Cardiac septum (tissue), 1 donor: ENCODE results near the gene TMEM87B. TPM values are rescaled to one million over a fixed set of nuclear protein-coding genes. Genes with fewer than 3 reads are reported as not detected.
"Not testable (repeated sequence)": the region's sequence is repeated elsewhere in the genome, so short reads cannot be mapped to it uniquely, and the experiment has no call there.

Experiments
- DNase-seq: peaks from one replicate; pipeline ENCODE4 v3.0.0-alpha.2; 2020; ENCODE audit warnings: low spot score
- intact Hi-C: fragments of 100-400 bp; cut with DNase I; formaldehyde crosslinking; loops from one replicate; pipeline ENCODE4 v1.14.0; 2022
- total RNA-seq: library from RNA; stranded (reverse); fragmentation: NEBNext Ultra II Directional; extraction: Animal tissue kit (Norgen Biotek cat#: 25700); gene quantifications from one replicate; pipeline ENCODE4 v1.2.1, GENCODE V29; 2021
- donor health status: DM: no; HTN: no; CAD: no.

TMEM87B gene
- total RNA-seq, 1 donor from 2014 or later: 11.0 TPM

- intact Hi-C loops: no loop called here
- no peak for DNase-seq
These were observed 22.9 kb upstream of the TMEM87B start for GRCh38 chr2:112032224-112032586.

GRCh38 chr2:112032689-112033465 lies 22.2 kb upstream of the TMEM87B start:
- DNase-seq: no peak
- intact Hi-C loops: no loop called here

DNA sequence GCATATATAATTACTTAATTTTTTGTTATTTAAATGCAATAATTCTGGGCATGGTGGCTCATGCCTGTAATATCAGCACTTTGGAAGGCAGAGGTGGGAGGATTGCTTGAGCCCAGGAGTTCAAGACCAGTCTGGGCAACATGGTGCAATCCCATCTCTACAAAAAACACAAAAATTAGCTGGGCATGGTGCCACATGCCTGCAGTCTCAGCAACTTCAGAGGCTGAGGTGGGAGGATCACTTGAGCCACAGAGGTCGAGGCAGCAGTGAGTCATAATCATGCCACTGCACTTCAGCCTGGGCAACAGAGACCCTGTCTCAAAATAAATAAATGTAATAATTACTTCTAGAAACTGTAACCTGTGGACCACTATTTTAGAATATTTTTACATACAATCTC lies 21.5 kb upstream of the TMEM87B start:
- DNase-seq: no peak
- intact Hi-C loops: no loop called here

DNA sequence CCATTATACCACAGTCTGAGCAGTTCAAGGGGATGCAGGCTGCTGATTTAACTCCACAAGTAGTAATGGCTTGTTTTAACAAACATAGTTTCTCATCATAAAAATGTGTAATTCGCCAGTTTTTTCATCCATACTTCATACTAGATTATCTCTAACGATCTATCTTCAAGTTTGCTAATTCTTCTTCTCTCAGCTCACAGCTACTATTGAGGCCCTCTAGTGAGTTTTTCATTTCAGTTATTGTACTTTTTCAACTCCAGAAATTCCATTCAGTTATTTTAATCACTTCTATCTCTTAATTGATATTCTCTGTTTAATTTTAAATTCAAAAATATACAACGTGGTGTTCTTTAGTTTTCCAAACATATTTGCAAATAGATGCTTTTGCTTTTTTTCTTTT lies 20.1 kb upstream of the TMEM87B start:
- intact Hi-C loops: no loop called here
- DNase-seq: no peak

- no peak for DNase-seq
- intact Hi-C loops: no loop called here
These were observed 19.3 kb upstream of the TMEM87B start for GRCh38 chr2:112035786-112036185.

DNA sequence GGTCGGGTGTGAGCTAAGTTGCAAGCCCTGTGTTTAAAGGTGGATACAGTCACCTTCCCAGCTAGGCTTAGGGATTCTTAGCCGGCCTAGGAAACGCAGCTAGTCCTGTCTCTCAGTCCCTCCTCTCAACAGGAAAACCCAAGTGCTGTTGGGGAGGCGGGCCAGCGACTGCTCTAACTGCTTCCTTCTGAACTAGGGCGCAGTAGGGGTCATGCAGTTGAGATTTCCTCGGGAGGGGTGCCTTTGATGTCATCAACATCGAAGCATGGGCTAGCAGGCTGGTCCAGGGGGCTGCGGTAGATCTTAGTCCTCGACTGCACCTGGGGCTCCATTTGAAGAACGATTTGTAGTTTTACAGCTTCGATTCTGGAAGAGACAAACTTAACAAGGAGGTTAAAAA lies 15.5 kb upstream of the TMEM87B start:
- intact Hi-C loops, DNase-seq: not testable (repeated sequence)

GRCh38 chr2:112040066-112040465 lies 15.0 kb upstream of the TMEM87B start:
- intact Hi-C loops, DNase-seq: not testable (repeated sequence)

GRCh38 chr2:112041460-112041859 lies 13.6 kb upstream of the TMEM87B start:
- intact Hi-C loops, DNase-seq: not testable (repeated sequence)

GRCh38 chr2:112045446-112046014 lies 9.5 kb upstream of the TMEM87B start:
- DNase-seq: no peak
- intact Hi-C loops: no loop called here

DNA sequence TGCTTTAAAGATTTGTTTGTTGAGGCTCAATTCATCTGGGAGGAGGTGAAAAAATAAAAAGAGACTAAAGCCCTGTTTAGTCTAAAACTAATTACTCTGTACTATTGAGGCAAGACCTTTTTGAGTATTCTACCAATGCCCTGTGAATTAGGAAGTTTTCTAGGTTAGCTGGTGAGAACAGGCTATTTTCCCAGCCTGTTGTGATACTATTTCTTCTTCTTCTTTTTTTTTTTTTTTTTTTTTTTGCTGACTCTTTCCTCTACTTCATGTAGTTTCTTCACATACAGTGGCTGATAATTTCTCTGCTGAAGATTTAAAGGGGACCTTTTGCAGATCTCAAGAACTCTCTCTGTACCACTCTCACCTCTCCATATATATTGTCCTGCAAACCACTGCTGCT lies 8.8 kb upstream of the TMEM87B start:
- intact Hi-C loops: no loop called here
- DNase-seq: no peak

- intact Hi-C loops: loop anchor here (2.0 kb wide), 1 partner anchor 149 kb away; the partner anchor contains the start of gene MERTK
- no peak for DNase-seq
These were observed 7.4 kb upstream of the TMEM87B start for GRCh38 chr2:112047537-112048235.

DNA sequence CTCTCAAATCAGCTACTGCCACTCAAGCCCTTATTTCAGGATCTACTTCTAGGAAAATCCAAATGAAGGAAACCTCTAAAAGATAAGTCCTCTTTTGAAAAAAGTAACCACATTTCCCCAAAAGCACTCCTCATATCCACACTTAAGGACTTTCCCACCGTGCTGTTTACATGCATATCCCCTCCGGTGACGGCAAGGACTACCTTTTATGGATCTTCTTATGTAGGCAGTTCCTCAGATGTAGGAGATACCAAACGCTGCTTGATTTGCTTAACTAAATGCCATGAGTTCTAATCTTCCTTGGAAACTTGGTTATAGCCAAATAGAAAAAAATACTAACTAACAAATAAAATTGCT lies 6.9 kb upstream of the TMEM87B start:
- DNase-seq: no peak
- intact Hi-C loops: loop anchor here (2.0 kb wide), 1 partner anchor 149 kb away; the partner anchor contains the start of gene MERTK

- intact Hi-C loops: loop anchor here (1.0 to 2.0 kb wide), 2 partner anchors 150 to 162 kb away; partner anchors contain the start of gene MERTK
These were observed 6.2 kb upstream of the TMEM87B start for GRCh38 chr2:112048887-112049286.

DNA sequence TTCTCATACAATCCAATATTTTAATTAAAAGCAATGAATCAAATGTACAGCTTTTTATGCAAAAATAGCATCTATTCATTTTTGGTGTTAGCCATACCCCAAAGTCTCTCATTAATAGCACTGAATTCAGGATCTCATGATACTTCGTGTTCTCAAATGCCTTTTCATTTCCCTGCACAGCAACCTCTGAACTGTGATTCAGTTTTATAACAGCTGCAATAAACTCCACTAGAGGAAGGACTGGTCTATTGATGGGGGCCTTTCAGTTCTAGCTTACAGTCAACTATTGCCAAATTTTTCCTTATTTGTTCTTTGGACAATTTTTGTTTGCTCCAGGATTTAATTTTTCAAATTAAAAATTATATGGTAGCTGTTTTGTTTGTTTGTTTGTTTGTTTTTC lies 4.8 kb upstream of the TMEM87B start:
- intact Hi-C loops: loop anchor here (5.0 to 10.0 kb wide), 2 partner anchors 202 to 384 kb away; partner anchors contain the start of gene RGPD8
- DNase-seq: no peak

More at GRCh38 chr2:112048887-112049286, 6.2 kb upstream of the TMEM87B start:
- no peak for DNase-seq

GRCh38 chr2:112053917-112054846 lies 887 bp upstream of the TMEM87B start:
- intact Hi-C loops: loop anchor here (5.0 to 10.0 kb wide), 2 partner anchors 198 to 381 kb away; partner anchors contain the start of gene RGPD8
- DNase-seq: peak; percentile 99

DNA sequence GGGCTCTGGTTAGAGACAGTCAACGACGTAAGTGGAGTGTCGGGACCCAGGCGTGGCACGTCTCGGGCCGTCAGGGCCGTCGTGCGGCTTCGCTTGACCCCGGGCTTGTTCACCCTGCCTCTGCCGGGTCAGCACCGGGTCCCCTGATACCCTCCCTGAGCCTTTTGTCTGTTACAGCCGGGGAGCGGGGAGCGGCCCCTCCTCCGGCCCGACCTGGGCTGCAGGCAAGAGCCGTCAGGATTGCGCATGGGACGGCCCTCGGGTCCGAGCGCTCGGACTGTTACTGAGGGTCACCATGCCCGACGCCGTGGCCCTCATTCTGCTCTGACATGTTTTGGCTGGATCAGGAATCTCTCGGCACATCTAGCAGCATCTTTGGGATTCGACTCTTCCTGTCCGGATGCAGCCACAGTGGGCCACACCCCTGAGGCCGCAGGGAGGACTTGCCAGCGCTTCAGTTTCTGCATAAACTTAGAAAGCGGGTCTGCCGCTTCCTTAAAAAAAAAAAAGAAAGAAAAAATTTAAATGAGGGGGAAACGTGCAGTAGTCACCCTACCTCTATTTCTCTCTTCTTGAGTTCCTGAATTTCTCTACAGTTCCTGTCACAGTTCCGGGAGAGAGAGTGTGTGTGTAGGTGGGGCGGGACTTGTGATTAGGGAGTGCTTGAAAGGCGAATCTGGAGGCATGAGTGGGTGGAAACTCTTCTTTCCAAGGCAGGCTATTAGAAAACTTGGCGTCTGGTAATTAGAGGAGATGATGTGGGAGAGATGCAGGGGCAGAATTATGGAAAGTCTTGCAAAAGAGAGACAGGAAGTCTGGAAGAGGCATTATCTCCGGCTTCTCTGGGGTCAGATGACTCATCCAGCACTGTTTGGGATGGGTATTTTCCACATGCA lies 909 bp downstream of the TMEM87B start:
- DNase-seq: peak; percentile 83
- intact Hi-C loops: loop anchor here (1.0 to 10.0 kb wide), 3 partner anchors 91 to 379 kb away; partner anchors contain the start of genes RGPD8 and ZC3H6

GRCh38 chr2:112056626-112056987 lies 1.5 kb downstream of the TMEM87B start:
- DNase-seq: no peak
- intact Hi-C loops: loop anchor here (1.0 to 10.0 kb wide), 3 partner anchors 91 to 378 kb away; partner anchors contain the start of genes RGPD8 and ZC3H6

GRCh38 chr2:112059671-112060070 lies 4.6 kb downstream of the TMEM87B start:
- intact Hi-C loops: loop anchor here (5.0 to 10.0 kb wide), 2 partner anchors 88 to 375 kb away; partner anchors contain the start of gene RGPD8

More at GRCh38 chr2:112059671-112060070, 4.6 kb downstream of the TMEM87B start:
- DNase-seq: no peak
